Liver (tissue), 3 donors: Measurements from ENCODE around the gene BMP7.

Source experiments
- EGR1 ChIP-seq, 2 donors: IDR thresholded peaks; 2 replicates each; pipeline ENCODE4 v1.6.1; 2016 to 2018; ENCODE audit warnings: antibody characterized with exemption in 2 of 2, low read depth in 2 of 2
- FOXA1 ChIP-seq: IDR thresholded peaks from 2 replicates; pipeline ENCODE4 v1.6.1; 2016; ENCODE audit warnings: antibody characterized with exemption
- JUND ChIP-seq, 2 donors: IDR thresholded peaks; 2 replicates each; pipeline ENCODE4 v1.6.1; 2016; ENCODE audit warnings: antibody characterized with exemption in 2 of 2
- NR2F2 ChIP-seq: IDR thresholded peaks from 2 replicates; pipeline ENCODE4 v1.6.1; 2016; ENCODE audit warnings: antibody characterized with exemption
- RAD21 ChIP-seq, 2 donors: IDR thresholded peaks; 2 replicates each; pipeline ENCODE4 v1.6.1; 2016; ENCODE audit warnings: antibody characterized with exemption in 2 of 2, mild to moderate bottlenecking in 2 of 2
- SP1 ChIP-seq: IDR thresholded peaks from 2 replicates; pipeline ENCODE4 v1.6.1; 2018; ENCODE audit warnings: antibody characterized with exemption, mild to moderate bottlenecking
- TAF1 ChIP-seq: conservative IDR thresholded peaks from 2 replicates; pipeline ENCODE4 v1.6.1; 2016; ENCODE audit warnings: antibody characterized with exemption, mild to moderate bottlenecking
- YY1 ChIP-seq: IDR thresholded peaks from 2 replicates; pipeline ENCODE4 v1.6.1; 2016; ENCODE audit warnings: antibody characterized with exemption, mild to moderate bottlenecking
- TF ChIP-seq, protein P1 (sequence below): fragments of 150-350 bp; IDR thresholded peaks from 2 replicates; pipeline ENCODE4 v1.5.1; 2017; ENCODE audit warnings: improper control_type of control experiment, low read depth, low read length; ENCODE audit not compliant: missing input control
- TF ChIP-seq, protein P2 (sequence below): IDR thresholded peaks from 2 replicates; pipeline ENCODE4 v1.6.1; 2016; ENCODE audit warnings: antibody characterized with exemption, mild to moderate bottlenecking
- TF ChIP-seq, protein P3 (sequence below): IDR thresholded peaks from 2 replicates; pipeline ENCODE4 v1.6.1; 2016; ENCODE audit warnings: antibody characterized with exemption
- TF ChIP-seq, protein P4 (sequence below): IDR thresholded peaks from 2 replicates; pipeline ENCODE4 v1.6.1; 2016; ENCODE audit warnings: antibody characterized with exemption
- TF ChIP-seq, protein P5 (sequence below): IDR thresholded peaks from 2 replicates; pipeline ENCODE4 v1.6.1; 2016; ENCODE audit warnings: antibody characterized with exemption
- donor health status: healthy.
- donor health status: healthy.

GRCh38 chr20:57260934-57261333, 5.5 kb downstream of the BMP7 start:
- TF ChIP-seq RAD21 (IDR thresholded peaks at IDR 0.05): no peak
- TF ChIP-seq, protein P1, sequence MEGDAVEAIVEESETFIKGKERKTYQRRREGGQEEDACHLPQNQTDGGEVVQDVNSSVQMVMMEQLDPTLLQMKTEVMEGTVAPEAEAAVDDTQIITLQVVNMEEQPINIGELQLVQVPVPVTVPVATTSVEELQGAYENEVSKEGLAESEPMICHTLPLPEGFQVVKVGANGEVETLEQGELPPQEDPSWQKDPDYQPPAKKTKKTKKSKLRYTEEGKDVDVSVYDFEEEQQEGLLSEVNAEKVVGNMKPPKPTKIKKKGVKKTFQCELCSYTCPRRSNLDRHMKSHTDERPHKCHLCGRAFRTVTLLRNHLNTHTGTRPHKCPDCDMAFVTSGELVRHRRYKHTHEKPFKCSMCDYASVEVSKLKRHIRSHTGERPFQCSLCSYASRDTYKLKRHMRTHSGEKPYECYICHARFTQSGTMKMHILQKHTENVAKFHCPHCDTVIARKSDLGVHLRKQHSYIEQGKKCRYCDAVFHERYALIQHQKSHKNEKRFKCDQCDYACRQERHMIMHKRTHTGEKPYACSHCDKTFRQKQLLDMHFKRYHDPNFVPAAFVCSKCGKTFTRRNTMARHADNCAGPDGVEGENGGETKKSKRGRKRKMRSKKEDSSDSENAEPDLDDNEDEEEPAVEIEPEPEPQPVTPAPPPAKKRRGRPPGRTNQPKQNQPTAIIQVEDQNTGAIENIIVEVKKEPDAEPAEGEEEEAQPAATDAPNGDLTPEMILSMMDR: no peak
- TF ChIP-seq, protein P2, sequence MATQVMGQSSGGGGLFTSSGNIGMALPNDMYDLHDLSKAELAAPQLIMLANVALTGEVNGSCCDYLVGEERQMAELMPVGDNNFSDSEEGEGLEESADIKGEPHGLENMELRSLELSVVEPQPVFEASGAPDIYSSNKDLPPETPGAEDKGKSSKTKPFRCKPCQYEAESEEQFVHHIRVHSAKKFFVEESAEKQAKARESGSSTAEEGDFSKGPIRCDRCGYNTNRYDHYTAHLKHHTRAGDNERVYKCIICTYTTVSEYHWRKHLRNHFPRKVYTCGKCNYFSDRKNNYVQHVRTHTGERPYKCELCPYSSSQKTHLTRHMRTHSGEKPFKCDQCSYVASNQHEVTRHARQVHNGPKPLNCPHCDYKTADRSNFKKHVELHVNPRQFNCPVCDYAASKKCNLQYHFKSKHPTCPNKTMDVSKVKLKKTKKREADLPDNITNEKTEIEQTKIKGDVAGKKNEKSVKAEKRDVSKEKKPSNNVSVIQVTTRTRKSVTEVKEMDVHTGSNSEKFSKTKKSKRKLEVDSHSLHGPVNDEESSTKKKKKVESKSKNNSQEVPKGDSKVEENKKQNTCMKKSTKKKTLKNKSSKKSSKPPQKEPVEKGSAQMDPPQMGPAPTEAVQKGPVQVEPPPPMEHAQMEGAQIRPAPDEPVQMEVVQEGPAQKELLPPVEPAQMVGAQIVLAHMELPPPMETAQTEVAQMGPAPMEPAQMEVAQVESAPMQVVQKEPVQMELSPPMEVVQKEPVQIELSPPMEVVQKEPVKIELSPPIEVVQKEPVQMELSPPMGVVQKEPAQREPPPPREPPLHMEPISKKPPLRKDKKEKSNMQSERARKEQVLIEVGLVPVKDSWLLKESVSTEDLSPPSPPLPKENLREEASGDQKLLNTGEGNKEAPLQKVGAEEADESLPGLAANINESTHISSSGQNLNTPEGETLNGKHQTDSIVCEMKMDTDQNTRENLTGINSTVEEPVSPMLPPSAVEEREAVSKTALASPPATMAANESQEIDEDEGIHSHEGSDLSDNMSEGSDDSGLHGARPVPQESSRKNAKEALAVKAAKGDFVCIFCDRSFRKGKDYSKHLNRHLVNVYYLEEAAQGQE: no peak
- no peak for TF ChIP-seq YY1
- no peak for TF ChIP-seq SP1
- TF ChIP-seq, protein P3, sequence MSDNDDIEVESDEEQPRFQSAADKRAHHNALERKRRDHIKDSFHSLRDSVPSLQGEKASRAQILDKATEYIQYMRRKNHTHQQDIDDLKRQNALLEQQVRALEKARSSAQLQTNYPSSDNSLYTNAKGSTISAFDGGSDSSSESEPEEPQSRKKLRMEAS: no peak
- no peak for TF ChIP-seq TAF1
- TF ChIP-seq FOXA1: no peak
- TF ChIP-seq JUND (IDR thresholded peaks at IDR 0.05): no peak
- TF ChIP-seq, protein P4, sequence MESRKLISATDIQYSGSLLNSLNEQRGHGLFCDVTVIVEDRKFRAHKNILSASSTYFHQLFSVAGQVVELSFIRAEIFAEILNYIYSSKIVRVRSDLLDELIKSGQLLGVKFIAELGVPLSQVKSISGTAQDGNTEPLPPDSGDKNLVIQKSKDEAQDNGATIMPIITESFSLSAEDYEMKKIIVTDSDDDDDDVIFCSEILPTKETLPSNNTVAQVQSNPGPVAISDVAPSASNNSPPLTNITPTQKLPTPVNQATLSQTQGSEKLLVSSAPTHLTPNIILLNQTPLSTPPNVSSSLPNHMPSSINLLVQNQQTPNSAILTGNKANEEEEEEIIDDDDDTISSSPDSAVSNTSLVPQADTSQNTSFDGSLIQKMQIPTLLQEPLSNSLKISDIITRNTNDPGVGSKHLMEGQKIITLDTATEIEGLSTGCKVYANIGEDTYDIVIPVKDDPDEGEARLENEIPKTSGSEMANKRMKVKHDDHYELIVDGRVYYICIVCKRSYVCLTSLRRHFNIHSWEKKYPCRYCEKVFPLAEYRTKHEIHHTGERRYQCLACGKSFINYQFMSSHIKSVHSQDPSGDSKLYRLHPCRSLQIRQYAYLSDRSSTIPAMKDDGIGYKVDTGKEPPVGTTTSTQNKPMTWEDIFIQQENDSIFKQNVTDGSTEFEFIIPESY: no peak
- TF ChIP-seq, protein P5, sequence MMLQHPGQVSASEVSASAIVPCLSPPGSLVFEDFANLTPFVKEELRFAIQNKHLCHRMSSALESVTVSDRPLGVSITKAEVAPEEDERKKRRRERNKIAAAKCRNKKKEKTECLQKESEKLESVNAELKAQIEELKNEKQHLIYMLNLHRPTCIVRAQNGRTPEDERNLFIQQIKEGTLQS: no peak
- TF ChIP-seq NR2F2: no peak
- TF ChIP-seq EGR1 (IDR thresholded peaks at IDR 0.05; ENCODE audit: low read depth in 2 of 2): no peak
